SK-N-SH (cell line): Measurements from ENCODE around the gene TNFSF13. TPM values are rescaled to one million over a fixed set of nuclear protein-coding genes. Genes with fewer than 3 reads are reported as not detected.

Source experiments
- CTCF ChIA-PET: fragments of 300-600, 350-600 bp; formaldehyde crosslinking; extraction: SDS; loops from one replicate; lab custom pipeline; 2021; lab: Yijun Ruan, JAX
- POLR2A ChIA-PET: fragments of 350-600 bp; sonication (Branson Sonifier 250); formaldehyde crosslinking; extraction: SDS; loops from one replicate; lab custom pipeline; 2020; ENCODE audit warnings: antibody characterized with exemption, inconsistent platforms; lab: Yijun Ruan, JAX
- DNase-seq: peaks from one replicate; pipeline ENCODE4 v3.0.0; 2012
- H2AFZ ChIP-seq: fragments of 200-600 bp; sonication (generic); 2 replicates; pipeline ENCODE4 v1.8.1; 2016; ENCODE audit warnings: antibody characterized with exemption, mild to moderate bottlenecking, low read depth
- H3F3A ChIP-seq: fragments of 200-600 bp; sonication (generic); replicated peaks from 2 replicates; pipeline ENCODE3; 2016; ENCODE audit warnings: antibody characterized with exemption, mild to moderate bottlenecking; ENCODE audit not compliant: insufficient read depth
- H3K27ac ChIP-seq, 2 experiments: fragments of 200-500 bp in 1 of 2; fragments of 200-600 bp in 1 of 2; sonication (Bioruptor generic) in 1 of 2; sonication (generic), shearing (Covaris generic) in 1 of 2; 2 replicates each; pipeline versions ENCODE4 v1.5.1 to v1.6.1; 2014 to 2016; ENCODE audit warnings: low read depth in 2 of 2, inconsistent platforms in 1 of 2, low read length in 1 of 2, mild to moderate bottlenecking in 1 of 2, mixed read lengths in 1 of 2
- H3K27me3 ChIP-seq: fragments of 200-600 bp; sonication (generic), shearing (Covaris generic); 2 replicates; pipeline ENCODE4 v1.6.1; 2016; ENCODE audit warnings: mixed run types; ENCODE audit not compliant: insufficient read depth
- H3K36me3 ChIP-seq, 2 experiments: fragments of 200-500 bp in 1 of 2; fragments of 200-600 bp in 1 of 2; sonication (Bioruptor generic) in 1 of 2; sonication (generic) in 1 of 2; replicated peaks in 1 of 2; 2 replicates each; pipeline versions ENCODE3 to v1.5.1; 2014 to 2016; ENCODE audit warnings: low read length in 1 of 2, mild to moderate bottlenecking in 1 of 2; ENCODE audit not compliant: insufficient read depth in 2 of 2, control insufficient read depth in 1 of 2
- H3K4me1 ChIP-seq, 2 experiments: fragments of 200-500 bp in 1 of 2; fragments of 200-600 bp in 1 of 2; sonication (Bioruptor generic) in 1 of 2; sonication (generic), shearing (Covaris generic) in 1 of 2; 2 replicates each; pipeline versions ENCODE4 v1.5.1 to v1.6.1; 2014 to 2016; ENCODE audit warnings: low read depth in 1 of 2, low read length in 1 of 2, mixed run types in 1 of 2; ENCODE audit not compliant: insufficient read depth in 2 of 2, control insufficient read depth in 1 of 2
- H3K4me2 ChIP-seq: fragments of 200-600 bp; sonication (generic), shearing (Covaris generic); 2 replicates; pipeline ENCODE4 v1.6.1; 2017; ENCODE audit warnings: mixed run types
- H3K4me3 ChIP-seq, 2 experiments: fragments of 200-500 bp in 1 of 2; fragments of 200-600 bp in 1 of 2; sonication (Bioruptor generic) in 1 of 2; sonication (generic), shearing (Covaris generic) in 1 of 2; 2 replicates each; pipeline versions ENCODE4 v1.5.1 to v1.8.1; 2014 to 2016; ENCODE audit warnings: low read depth in 2 of 2, inconsistent platforms in 1 of 2, low read length in 1 of 2, mild to moderate bottlenecking in 1 of 2, mixed read lengths in 1 of 2, moderate library complexity in 1 of 2
- H3K79me2 ChIP-seq: fragments of 200-600 bp; sonication (generic); 2 replicates; pipeline ENCODE4 v1.8.1; 2017; ENCODE audit warnings: mild to moderate bottlenecking; ENCODE audit not compliant: insufficient read depth
- H3K9ac ChIP-seq: fragments of 200-600 bp; sonication (generic); 2 replicates; pipeline ENCODE4 v1.6.1; 2017; ENCODE audit warnings: mixed run types
- H3K9me2 ChIP-seq: fragments of 200-600 bp; sonication (generic); 2 replicates; pipeline ENCODE4 v1.6.1; 2017; ENCODE audit warnings: mixed run types
- H3K9me3 ChIP-seq: fragments of 200-600 bp; sonication (generic); 2 replicates; pipeline ENCODE4 v1.6.1; 2017; ENCODE audit warnings: mixed run types, mild to moderate bottlenecking, moderate library complexity
- H4K20me1 ChIP-seq: fragments of 200-600 bp; sonication (generic); 2 replicates; pipeline ENCODE4 v1.6.1; 2017; ENCODE audit warnings: mild to moderate bottlenecking, mixed run types; ENCODE audit not compliant: insufficient read depth
- CHD2 ChIP-seq: fragments of 150-350 bp; IDR thresholded peaks from 2 replicates; pipeline ENCODE4 v1.6.1; 2018; ENCODE audit warnings: low read length; ENCODE audit not compliant: partially characterized antibody
- ELF1 ChIP-seq: IDR thresholded peaks from 2 replicates; pipeline ENCODE4 v1.4.0; 2012
- EZH2phosphoT487 ChIP-seq: fragments of 200-600 bp; sonication (generic); IDR thresholded peaks from 2 replicates; pipeline ENCODE4 v1.6.1; 2017; ENCODE audit warnings: low read depth, mixed run types, mild to moderate bottlenecking, antibody characterized with exemption, moderate library complexity, borderline replicate concordance
- FOSL2 ChIP-seq: IDR thresholded peaks from 2 replicates; pipeline ENCODE4 v1.4.0; 2012; ENCODE audit warnings: low read depth, mild to moderate bottlenecking, moderate library complexity, borderline replicate concordance
- FOXM1 ChIP-seq: IDR thresholded peaks from 2 replicates; pipeline ENCODE4 v1.4.0; 2012; ENCODE audit warnings: low read depth, mild to moderate bottlenecking
- GABPA ChIP-seq: IDR thresholded peaks from 2 replicates; pipeline ENCODE4 v1.4.0; 2012; ENCODE audit warnings: low read depth, mild to moderate bottlenecking
- GATA2 ChIP-seq: sonication (generic); formaldehyde crosslinking; IDR thresholded peaks from 2 replicates; pipeline ENCODE4 v1.5.0; 2020; ENCODE audit warnings: mild to moderate bottlenecking, missing genetic modification reagents
- JUND ChIP-seq: IDR thresholded peaks from 2 replicates; pipeline ENCODE4 v1.4.0; 2012
- NFIC ChIP-seq: IDR thresholded peaks from 2 replicates; pipeline ENCODE4 v1.4.0; 2012; ENCODE audit warnings: borderline replicate concordance
- POLR2AphosphoS5 ChIP-seq: IDR thresholded peaks from 2 replicates; pipeline ENCODE4 v1.6.1; 2012; ENCODE audit warnings: low read depth, low read length
- RAD21 ChIP-seq: IDR thresholded peaks from 2 replicates; pipeline ENCODE4 v1.6.1; 2012; ENCODE audit warnings: mild to moderate bottlenecking, low read length
- SIN3A ChIP-seq: IDR thresholded peaks from 2 replicates; pipeline ENCODE4 v1.6.1; 2012; ENCODE audit warnings: low read depth, mild to moderate bottlenecking, low read length, moderate library complexity, borderline replicate concordance
- SMC3 ChIP-seq: IDR thresholded peaks from 2 replicates; pipeline ENCODE4 v1.6.1; 2012; ENCODE audit warnings: low read depth, low read length, improper control_type of control experiment
- TAF1 ChIP-seq: IDR thresholded peaks from 2 replicates; pipeline ENCODE4 v1.6.1; 2012; ENCODE audit warnings: low read depth, mild to moderate bottlenecking, low read length, moderate library complexity, borderline replicate concordance
- TCF12 ChIP-seq: IDR thresholded peaks from 2 replicates; pipeline ENCODE4 v1.4.0; 2012
- TEAD4 ChIP-seq: IDR thresholded peaks from 2 replicates; pipeline ENCODE4 v1.4.0; 2012; ENCODE audit warnings: mild to moderate bottlenecking, borderline replicate concordance; ENCODE audit not compliant: insufficient read depth
- WGBS: methylation state at CpG from one replicate; pipeline ENCODE4 v1.1.6; 2017; ENCODE audit warnings: low lambda C conversion rate; 5-methylcytosine and 5-hydroxymethylcytosine counted together
- polyA plus RNA-seq, 3 experiments: library from polyadenylated mRNA; depleted of rRNA; stranded (reverse); fragments of >200 nt; gene quantifications; 2 replicates each; pipeline ENCODE4 v1.2.3, GENCODE V29; 2012
- TF ChIP-seq, protein P1 (sequence below): IDR thresholded peaks from 2 replicates; pipeline ENCODE4 v1.6.1; 2012; ENCODE audit warnings: mild to moderate bottlenecking, low read depth, low read length, moderate library complexity
- TF ChIP-seq, protein P2 (sequence below): fragments of 150-350 bp; IDR thresholded peaks from 2 replicates; pipeline ENCODE4 v1.6.1; 2016; ENCODE audit warnings: mild to moderate bottlenecking, low read depth, low read length
- TF ChIP-seq, protein P3 (sequence below): fragments of 150-350 bp; IDR thresholded peaks from 2 replicates; pipeline ENCODE4 v1.6.1; 2017; ENCODE audit warnings: antibody characterized with exemption, low read length, low read depth, borderline replicate concordance
- TF ChIP-seq, protein P4 (sequence below): IDR thresholded peaks from 2 replicates; pipeline ENCODE4 v1.4.0; 2012; ENCODE audit warnings: low read depth, borderline replicate concordance
- TF ChIP-seq, protein P5 (sequence below): fragments of 200-600 bp; sonication (generic); IDR thresholded peaks from 2 replicates; pipeline ENCODE4 v1.6.1; 2017; ENCODE audit warnings: antibody characterized with exemption, mild to moderate bottlenecking, moderate library complexity
- TF ChIP-seq, protein P6 (sequence below): IDR thresholded peaks from 2 replicates; pipeline ENCODE4 v1.4.0; 2012; ENCODE audit warnings: low read depth, borderline replicate concordance

TNFSF13 gene
- polyA plus RNA-seq, 1 of the 3 experiments (the other 2 are of a cell fraction): 2.1 TPM

DNA sequence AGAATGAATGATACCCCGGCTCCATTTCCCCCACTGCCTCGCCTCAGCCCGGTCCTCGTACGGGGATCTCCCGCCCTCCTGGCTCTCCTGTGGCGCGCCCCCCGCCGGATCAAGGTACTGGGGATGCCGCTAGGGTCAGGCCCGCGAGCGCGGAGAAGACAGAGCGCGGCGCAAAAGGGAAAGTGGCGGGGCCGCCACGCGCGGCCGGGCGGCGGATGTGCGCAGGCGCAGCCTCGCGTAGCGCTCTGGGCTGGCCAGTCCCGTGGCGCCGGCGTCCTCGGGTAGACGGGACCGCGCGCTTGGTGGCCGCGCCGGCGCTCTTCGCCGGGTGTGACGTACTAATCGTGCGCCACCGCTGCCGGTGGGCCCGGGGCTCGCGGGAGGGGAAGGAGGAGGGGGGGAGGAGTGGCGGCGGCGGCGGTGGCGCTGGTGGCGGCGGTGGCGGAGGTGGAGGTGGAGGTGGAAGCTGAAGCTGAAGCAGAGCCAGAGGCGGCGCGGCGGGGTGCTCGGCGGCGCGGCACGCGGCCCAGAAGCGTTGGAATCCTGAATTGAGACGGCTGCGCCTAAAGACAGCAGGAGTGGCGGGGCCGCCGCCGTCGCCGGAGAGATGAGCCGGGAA lies 3.1 kb downstream of the TNFSF13 start, which contains the start of gene SENP3:
SENP3 (plus strand) TSS at position 331 of the 619 bp plus-strand sequence. CDS start 1,158 bp downstream, outside the sequence.
- Histone ChIP-seq H2AFZ (peak within 1 kb of the TSS; percentile 85), H3K9me2 (no peaks in the 10 kb centered on the region), H3K9ac (peak within 1 kb of the TSS; percentile 93), H3K4me3 (peak within 1 kb of the TSS; percentile 88 to 90), H4K20me1 (no peaks in the 10 kb centered on the region), H3K4me2 (peak within 1 kb of the TSS; percentile 92), H3K27ac (peak within 1 kb of the TSS; percentile 85 to 88), H3K9me3 (no peaks in the 10 kb centered on the region), H3K79me2 (peaks cover 48% of the 10 kb centered on the region), H3F3A (peaks cover 8% of the 10 kb centered on the region), H3K36me3 (peaks cover 24 to 28% of the 10 kb centered on the region in 2 experiments), H3K4me1 (peaks cover 17 to 54% of the 10 kb centered on the region in 2 experiments), H3K27me3 (no peaks in the 10 kb centered on the region)
- DNase-seq: peak; percentile 99
- ChIA-PET CTCF (interaction anchor here (0.8 to 10.7 kb wide), 37 partner anchors 10 to 310 kb away, joined by 3 to 236 read pairs (median 8); partner anchors contain the start of genes CTDNEP1, KCTD11, MPDU1 and TMEM102), POLR2A (interaction anchor here (0.7 to 2.7 kb wide), 3 partner anchors 12 to 119 kb away, joined by 3 to 7 read pairs (median 5); partner anchors contain the start of gene TNFSF12)
- under 1% methylated on average over 42 of the region's 82 CpGs for WGBS
- TF ChIP-seq, protein P1, sequence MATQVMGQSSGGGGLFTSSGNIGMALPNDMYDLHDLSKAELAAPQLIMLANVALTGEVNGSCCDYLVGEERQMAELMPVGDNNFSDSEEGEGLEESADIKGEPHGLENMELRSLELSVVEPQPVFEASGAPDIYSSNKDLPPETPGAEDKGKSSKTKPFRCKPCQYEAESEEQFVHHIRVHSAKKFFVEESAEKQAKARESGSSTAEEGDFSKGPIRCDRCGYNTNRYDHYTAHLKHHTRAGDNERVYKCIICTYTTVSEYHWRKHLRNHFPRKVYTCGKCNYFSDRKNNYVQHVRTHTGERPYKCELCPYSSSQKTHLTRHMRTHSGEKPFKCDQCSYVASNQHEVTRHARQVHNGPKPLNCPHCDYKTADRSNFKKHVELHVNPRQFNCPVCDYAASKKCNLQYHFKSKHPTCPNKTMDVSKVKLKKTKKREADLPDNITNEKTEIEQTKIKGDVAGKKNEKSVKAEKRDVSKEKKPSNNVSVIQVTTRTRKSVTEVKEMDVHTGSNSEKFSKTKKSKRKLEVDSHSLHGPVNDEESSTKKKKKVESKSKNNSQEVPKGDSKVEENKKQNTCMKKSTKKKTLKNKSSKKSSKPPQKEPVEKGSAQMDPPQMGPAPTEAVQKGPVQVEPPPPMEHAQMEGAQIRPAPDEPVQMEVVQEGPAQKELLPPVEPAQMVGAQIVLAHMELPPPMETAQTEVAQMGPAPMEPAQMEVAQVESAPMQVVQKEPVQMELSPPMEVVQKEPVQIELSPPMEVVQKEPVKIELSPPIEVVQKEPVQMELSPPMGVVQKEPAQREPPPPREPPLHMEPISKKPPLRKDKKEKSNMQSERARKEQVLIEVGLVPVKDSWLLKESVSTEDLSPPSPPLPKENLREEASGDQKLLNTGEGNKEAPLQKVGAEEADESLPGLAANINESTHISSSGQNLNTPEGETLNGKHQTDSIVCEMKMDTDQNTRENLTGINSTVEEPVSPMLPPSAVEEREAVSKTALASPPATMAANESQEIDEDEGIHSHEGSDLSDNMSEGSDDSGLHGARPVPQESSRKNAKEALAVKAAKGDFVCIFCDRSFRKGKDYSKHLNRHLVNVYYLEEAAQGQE: no peak
- TF ChIP-seq RAD21: no peak
- no peak for TF ChIP-seq GATA2 (CRISPR knock-in tag)
- TF ChIP-seq, protein P2, sequence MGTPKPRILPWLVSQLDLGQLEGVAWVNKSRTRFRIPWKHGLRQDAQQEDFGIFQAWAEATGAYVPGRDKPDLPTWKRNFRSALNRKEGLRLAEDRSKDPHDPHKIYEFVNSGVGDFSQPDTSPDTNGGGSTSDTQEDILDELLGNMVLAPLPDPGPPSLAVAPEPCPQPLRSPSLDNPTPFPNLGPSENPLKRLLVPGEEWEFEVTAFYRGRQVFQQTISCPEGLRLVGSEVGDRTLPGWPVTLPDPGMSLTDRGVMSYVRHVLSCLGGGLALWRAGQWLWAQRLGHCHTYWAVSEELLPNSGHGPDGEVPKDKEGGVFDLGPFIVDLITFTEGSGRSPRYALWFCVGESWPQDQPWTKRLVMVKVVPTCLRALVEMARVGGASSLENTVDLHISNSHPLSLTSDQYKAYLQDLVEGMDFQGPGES: no peak
- TF ChIP-seq ELF1: no peak
- TF ChIP-seq, protein P3, sequence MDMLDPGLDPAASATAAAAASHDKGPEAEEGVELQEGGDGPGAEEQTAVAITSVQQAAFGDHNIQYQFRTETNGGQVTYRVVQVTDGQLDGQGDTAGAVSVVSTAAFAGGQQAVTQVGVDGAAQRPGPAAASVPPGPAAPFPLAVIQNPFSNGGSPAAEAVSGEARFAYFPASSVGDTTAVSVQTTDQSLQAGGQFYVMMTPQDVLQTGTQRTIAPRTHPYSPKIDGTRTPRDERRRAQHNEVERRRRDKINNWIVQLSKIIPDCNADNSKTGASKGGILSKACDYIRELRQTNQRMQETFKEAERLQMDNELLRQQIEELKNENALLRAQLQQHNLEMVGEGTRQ: no peak
- no peak for TF ChIP-seq FOSL2
- no peak for TF ChIP-seq TEAD4
- 0 out of 2 replicates have a peak, but pooled peaks have one; percentile 15 for TF ChIP-seq TAF1
- no peak for TF ChIP-seq TCF12
- no peak for TF ChIP-seq NFIC
- TF ChIP-seq SMC3: no peak
- TF ChIP-seq, protein P4, sequence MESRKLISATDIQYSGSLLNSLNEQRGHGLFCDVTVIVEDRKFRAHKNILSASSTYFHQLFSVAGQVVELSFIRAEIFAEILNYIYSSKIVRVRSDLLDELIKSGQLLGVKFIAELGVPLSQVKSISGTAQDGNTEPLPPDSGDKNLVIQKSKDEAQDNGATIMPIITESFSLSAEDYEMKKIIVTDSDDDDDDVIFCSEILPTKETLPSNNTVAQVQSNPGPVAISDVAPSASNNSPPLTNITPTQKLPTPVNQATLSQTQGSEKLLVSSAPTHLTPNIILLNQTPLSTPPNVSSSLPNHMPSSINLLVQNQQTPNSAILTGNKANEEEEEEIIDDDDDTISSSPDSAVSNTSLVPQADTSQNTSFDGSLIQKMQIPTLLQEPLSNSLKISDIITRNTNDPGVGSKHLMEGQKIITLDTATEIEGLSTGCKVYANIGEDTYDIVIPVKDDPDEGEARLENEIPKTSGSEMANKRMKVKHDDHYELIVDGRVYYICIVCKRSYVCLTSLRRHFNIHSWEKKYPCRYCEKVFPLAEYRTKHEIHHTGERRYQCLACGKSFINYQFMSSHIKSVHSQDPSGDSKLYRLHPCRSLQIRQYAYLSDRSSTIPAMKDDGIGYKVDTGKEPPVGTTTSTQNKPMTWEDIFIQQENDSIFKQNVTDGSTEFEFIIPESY: peak; percentile 80; the same call in 1 of the 2 replicates
- TF ChIP-seq CHD2: peak; percentile 64
- peak; percentile 55 for TF ChIP-seq POLR2AphosphoS5
- no peak for TF ChIP-seq FOXM1
- TF ChIP-seq SIN3A: peak; percentile 80; the same call in 1 of the 2 replicates
- TF ChIP-seq JUND: no peak
- TF ChIP-seq EZH2phosphoT487: no peak
- TF ChIP-seq, protein P5, sequence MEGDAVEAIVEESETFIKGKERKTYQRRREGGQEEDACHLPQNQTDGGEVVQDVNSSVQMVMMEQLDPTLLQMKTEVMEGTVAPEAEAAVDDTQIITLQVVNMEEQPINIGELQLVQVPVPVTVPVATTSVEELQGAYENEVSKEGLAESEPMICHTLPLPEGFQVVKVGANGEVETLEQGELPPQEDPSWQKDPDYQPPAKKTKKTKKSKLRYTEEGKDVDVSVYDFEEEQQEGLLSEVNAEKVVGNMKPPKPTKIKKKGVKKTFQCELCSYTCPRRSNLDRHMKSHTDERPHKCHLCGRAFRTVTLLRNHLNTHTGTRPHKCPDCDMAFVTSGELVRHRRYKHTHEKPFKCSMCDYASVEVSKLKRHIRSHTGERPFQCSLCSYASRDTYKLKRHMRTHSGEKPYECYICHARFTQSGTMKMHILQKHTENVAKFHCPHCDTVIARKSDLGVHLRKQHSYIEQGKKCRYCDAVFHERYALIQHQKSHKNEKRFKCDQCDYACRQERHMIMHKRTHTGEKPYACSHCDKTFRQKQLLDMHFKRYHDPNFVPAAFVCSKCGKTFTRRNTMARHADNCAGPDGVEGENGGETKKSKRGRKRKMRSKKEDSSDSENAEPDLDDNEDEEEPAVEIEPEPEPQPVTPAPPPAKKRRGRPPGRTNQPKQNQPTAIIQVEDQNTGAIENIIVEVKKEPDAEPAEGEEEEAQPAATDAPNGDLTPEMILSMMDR: no peak
- TF ChIP-seq, protein P6, sequence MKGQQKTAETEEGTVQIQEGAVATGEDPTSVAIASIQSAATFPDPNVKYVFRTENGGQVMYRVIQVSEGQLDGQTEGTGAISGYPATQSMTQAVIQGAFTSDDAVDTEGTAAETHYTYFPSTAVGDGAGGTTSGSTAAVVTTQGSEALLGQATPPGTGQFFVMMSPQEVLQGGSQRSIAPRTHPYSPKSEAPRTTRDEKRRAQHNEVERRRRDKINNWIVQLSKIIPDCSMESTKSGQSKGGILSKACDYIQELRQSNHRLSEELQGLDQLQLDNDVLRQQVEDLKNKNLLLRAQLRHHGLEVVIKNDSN: no peak
- TF ChIP-seq GABPA: peak; percentile 71
